HEK293 (cell line): Measurements from ENCODE around the gene LRP2BP.
A peak's percentile ranks its signal among the peaks of the same experiment; 100 is the strongest.

ENCODE experiments used
- AEBP2 ChIP-seq: fragments of 450-650 bp; formaldehyde crosslinking; IDR thresholded peaks from 2 replicates; pipeline ENCODE4 v1.5.1; 2016; ENCODE audit warnings: missing biosample characterization, missing genetic modification characterization, borderline replicate concordance
- IKZF3 ChIP-seq: fragments of 450-650 bp; IDR thresholded peaks from 2 replicates; pipeline ENCODE4 v1.5.0; 2018; ENCODE audit warnings: missing biosample characterization, mild to moderate bottlenecking, missing genetic modification characterization, moderate library complexity
- KLF17 ChIP-seq: fragments of 450-650 bp; formaldehyde crosslinking; IDR thresholded peaks from 2 replicates; pipeline ENCODE4 v1.5.1; 2016; ENCODE audit warnings: missing biosample characterization, missing genetic modification characterization
- SP2 ChIP-seq: fragments of 450-650 bp; formaldehyde crosslinking; IDR thresholded peaks from 2 replicates; pipeline ENCODE4 v1.5.1; 2016; ENCODE audit warnings: missing biosample characterization, missing genetic modification characterization
- TSHZ1 ChIP-seq: fragments of 450-650 bp; formaldehyde crosslinking; IDR thresholded peaks from 2 replicates; pipeline ENCODE4 v1.5.1; 2016; ENCODE audit warnings: missing biosample characterization, missing genetic modification characterization, borderline replicate concordance
- ZBTB26 ChIP-seq: fragments of 450-650 bp; formaldehyde crosslinking; optimal IDR thresholded peaks from 2 replicates; pipeline ENCODE3; 2016; ENCODE audit warnings: missing biosample characterization, mild to moderate bottlenecking, missing genetic modification characterization
- ZFP41 ChIP-seq: fragments of 450-650 bp; formaldehyde crosslinking; IDR thresholded peaks from 2 replicates; pipeline ENCODE4 v1.5.1; 2016; ENCODE audit warnings: missing biosample characterization, missing genetic modification characterization, borderline replicate concordance
- ZNF112 ChIP-seq: fragments of 450-650 bp; formaldehyde crosslinking; IDR thresholded peaks from 2 replicates; pipeline ENCODE4 v1.5.0; 2017; ENCODE audit warnings: missing biosample characterization, missing genetic modification characterization
- ZNF114 ChIP-seq: fragments of 450-650 bp; formaldehyde crosslinking; IDR thresholded peaks from 2 replicates; pipeline ENCODE4 v1.5.0; 2017; ENCODE audit warnings: missing biosample characterization, missing genetic modification characterization
- ZNF121 ChIP-seq: fragments of 450-650 bp; formaldehyde crosslinking; IDR thresholded peaks from 2 replicates; pipeline ENCODE4 v1.5.1; 2016; ENCODE audit warnings: missing biosample characterization, missing genetic modification characterization
- ZNF202 ChIP-seq: fragments of 450-650 bp; formaldehyde crosslinking; IDR thresholded peaks from 2 replicates; pipeline ENCODE4 v1.5.1; 2016; ENCODE audit warnings: missing biosample characterization, missing genetic modification characterization, borderline replicate concordance
- ZNF214 ChIP-seq: fragments of 450-650 bp; formaldehyde crosslinking; IDR thresholded peaks from 2 replicates; pipeline ENCODE4 v1.5.1; 2017; ENCODE audit warnings: missing biosample characterization, mild to moderate bottlenecking, missing genetic modification characterization, borderline replicate concordance
- ZNF239 ChIP-seq: fragments of 450-650 bp; formaldehyde crosslinking; IDR thresholded peaks from 2 replicates; pipeline ENCODE4 v1.5.1; 2016; ENCODE audit warnings: missing biosample characterization, missing genetic modification characterization
- ZNF266 ChIP-seq: fragments of 450-650 bp; formaldehyde crosslinking; IDR thresholded peaks from 2 replicates; pipeline ENCODE4 v1.5.1; 2016; ENCODE audit warnings: missing biosample characterization, missing genetic modification characterization, low read depth
- ZNF514 ChIP-seq: fragments of 450-650 bp; formaldehyde crosslinking; IDR thresholded peaks from 2 replicates; pipeline ENCODE4 v1.5.1; 2016; ENCODE audit warnings: missing biosample characterization, missing genetic modification characterization
- ZNF530 ChIP-seq: fragments of 450-650 bp; formaldehyde crosslinking; IDR thresholded peaks from 2 replicates; pipeline ENCODE4 v1.5.1; 2016; ENCODE audit warnings: low read depth, missing biosample characterization, missing genetic modification characterization
- ZNF548 ChIP-seq: fragments of 450-650 bp; formaldehyde crosslinking; IDR thresholded peaks from 2 replicates; pipeline ENCODE4 v1.5.1; 2016; ENCODE audit warnings: missing biosample characterization, missing genetic modification characterization
- ZNF626 ChIP-seq: fragments of 450-650 bp; sonication (Bioruptor Pico); formaldehyde crosslinking; IDR thresholded peaks from 2 replicates; pipeline ENCODE4 v1.5.1; 2018; ENCODE audit warnings: missing biosample characterization, missing genetic modification characterization, inconsistent platforms
- ZNF639 ChIP-seq: fragments of 450-650 bp; formaldehyde crosslinking; IDR thresholded peaks from 2 replicates; pipeline ENCODE4 v1.5.1; 2016; ENCODE audit warnings: missing biosample characterization, missing genetic modification characterization
- ZNF645 ChIP-seq: fragments of 450-650 bp; formaldehyde crosslinking; IDR thresholded peaks from 2 replicates; pipeline ENCODE4; 2016; ENCODE audit warnings: missing biosample characterization, missing genetic modification characterization
- ZNF707 ChIP-seq: fragments of 450-650 bp; formaldehyde crosslinking; IDR thresholded peaks from 2 replicates; pipeline ENCODE4 v1.5.1; 2016; ENCODE audit warnings: missing biosample characterization, missing genetic modification characterization
- ZNF785 ChIP-seq: fragments of 450-650 bp; formaldehyde crosslinking; IDR thresholded peaks from 2 replicates; pipeline ENCODE4 v1.5.1; 2016; ENCODE audit warnings: missing biosample characterization, missing genetic modification characterization
- ZNF830 ChIP-seq: fragments of 450-650 bp; IDR thresholded peaks from 2 replicates; pipeline ENCODE4 v1.5.0; 2018; ENCODE audit warnings: missing biosample characterization, missing genetic modification characterization, low read depth, mild to moderate bottlenecking, moderate library complexity
- ZNF843 ChIP-seq: fragments of 450-650 bp; formaldehyde crosslinking; IDR thresholded peaks from 2 replicates; pipeline ENCODE4 v1.5.1; 2016; ENCODE audit warnings: missing biosample characterization, missing genetic modification characterization
- ZSCAN23 ChIP-seq: fragments of 450-650 bp; formaldehyde crosslinking; IDR thresholded peaks from 2 replicates; pipeline ENCODE4 v1.5.1; 2016; ENCODE audit warnings: missing biosample characterization, missing genetic modification characterization
- ZSCAN30 ChIP-seq: fragments of 450-650 bp; IDR thresholded peaks from 2 replicates; pipeline ENCODE4 v1.5.1; 2018; ENCODE audit warnings: missing biosample characterization, mild to moderate bottlenecking, missing genetic modification characterization, moderate library complexity

Gene LRP2BP

GRCh38 chr4:185395956-185396723 lies 416 bp upstream of the LRP2BP start (continued):
- TF ChIP-seq ZNF514 (tag by site-specific recombination) (no peak), ZNF548 (no peak), KLF17 (tag by site-specific recombination) (peak; percentile 83), ZNF214 (tag by site-specific recombination) (no peak), ZSCAN30 (tag by site-specific recombination) (peak; percentile 35; the same call in 1 of the 2 replicates), IKZF3 (peak; percentile 59; the same call in 1 of the 2 replicates), ZNF266 (tag by site-specific recombination) (no peak), ZNF121 (tag by site-specific recombination) (no peak), ZNF707 (tag by site-specific recombination) (no peak), ZNF830 (tag by site-specific recombination) (no peak), ZNF639 (tag by site-specific recombination) (no peak), ZBTB26 (tag by site-specific recombination) (peak; percentile 97), ZNF785 (tag by site-specific recombination) (peak; percentile 73; the same call in 1 of the 2 replicates), AEBP2 (no peak), ZNF239 (tag by site-specific recombination) (no peak), ZNF114 (tag by site-specific recombination) (no peak), TSHZ1 (tag by site-specific recombination) (no peak), SP2 (tag by site-specific recombination) (peak; percentile 77), ZSCAN23 (tag by site-specific recombination) (no peak), ZNF202 (tag by site-specific recombination) (no peak), ZNF112 (tag by site-specific recombination) (no peak), ZNF645 (tag by site-specific recombination) (no peak), ZNF530 (no peak), ZNF626 (no peak), ZNF843 (0 out of 2 replicates have a peak, but pooled peaks have one; percentile 21), ZFP41 (tag by site-specific recombination) (no peak)
